HG03095 (cell line): ENCODE results near the gene TTC23L.
"Not testable (repeated sequence)": the region's sequence is repeated elsewhere in the genome, so short reads cannot be mapped to it uniquely, and the experiment has no call there.

Source experiments
- ATAC-seq: cut with Tn5 transposase; IDR thresholded peaks from one replicate; pipeline ENCODE4 v1.9.1; 2021; ENCODE audit warnings: moderate library complexity; ENCODE audit not compliant: unreplicated experiment

Gene TTC23L, protein sequence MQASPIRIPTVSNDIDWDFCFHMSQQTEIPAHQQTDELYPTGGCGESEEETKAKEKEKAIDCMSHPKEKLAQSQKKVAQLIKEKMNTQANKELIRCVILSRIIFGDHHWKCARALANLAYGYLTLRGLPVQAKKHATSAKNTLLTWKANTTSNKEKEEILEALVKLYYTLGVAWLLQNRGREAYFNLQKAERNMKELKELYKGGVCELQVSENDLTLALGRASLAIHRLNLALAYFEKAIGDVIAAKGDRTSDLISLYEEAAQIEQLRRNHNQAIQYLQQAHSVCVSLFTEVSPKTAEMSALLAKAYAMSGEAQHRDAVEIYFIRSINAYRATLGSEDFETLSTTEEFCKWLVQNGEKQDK

GRCh38 chr5:34838785-34839714 is at the start of gene TTC23L:
Gene TTC23L, plus strand, starts transcription at chr5:34839164. Its CDS starts 1,508 bp downstream, at chr5:34840672.
- ATAC-seq: peak; percentile 97

- ATAC-seq: no peak
These were observed 49.3 kb upstream of the TTC23L start for GRCh38 chr5:34789639-34790038.

GRCh38 chr5:34790069-34790468 is 48.9 kb upstream of the TTC23L start:
- no peak for ATAC-seq

- ATAC-seq: no peak
These were observed 47.2 kb upstream of the TTC23L start for GRCh38 chr5:34791761-34792244.

DNA sequence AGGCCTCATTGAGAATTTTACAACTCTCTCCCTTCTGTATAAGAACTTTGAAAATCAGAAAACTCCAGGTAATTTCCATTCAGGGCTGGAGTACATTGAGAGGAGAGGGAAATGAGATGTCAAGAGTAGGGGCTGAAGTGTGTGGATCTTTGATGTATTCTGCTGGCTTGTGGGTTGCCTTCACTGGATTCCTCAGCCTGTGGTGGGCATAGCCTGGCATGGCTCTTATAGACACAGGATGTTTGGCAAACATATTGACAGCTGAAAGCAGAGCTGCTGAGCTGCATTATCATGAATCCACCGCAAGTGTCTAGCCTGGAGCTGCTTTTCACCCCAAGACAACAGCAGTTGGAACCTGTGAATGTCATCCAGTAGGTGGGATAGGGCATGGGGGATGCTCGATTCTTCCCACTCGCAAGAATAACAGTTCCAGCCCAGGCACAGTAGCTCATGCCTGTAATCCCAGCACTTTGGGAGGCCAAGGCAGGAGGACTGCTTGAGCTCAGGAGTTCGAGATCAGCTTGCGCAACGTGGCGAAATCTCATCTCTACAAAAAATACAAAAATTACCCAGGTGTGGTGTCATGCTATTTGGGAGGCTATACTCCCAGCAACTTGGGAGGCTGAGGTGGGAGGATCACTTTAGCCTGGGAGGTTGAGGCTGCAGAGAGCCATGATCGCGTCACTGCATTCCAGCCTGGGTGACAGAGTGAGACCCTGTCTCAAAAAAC is 36.0 kb upstream of the TTC23L start:
- ATAC-seq: no peak

DNA sequence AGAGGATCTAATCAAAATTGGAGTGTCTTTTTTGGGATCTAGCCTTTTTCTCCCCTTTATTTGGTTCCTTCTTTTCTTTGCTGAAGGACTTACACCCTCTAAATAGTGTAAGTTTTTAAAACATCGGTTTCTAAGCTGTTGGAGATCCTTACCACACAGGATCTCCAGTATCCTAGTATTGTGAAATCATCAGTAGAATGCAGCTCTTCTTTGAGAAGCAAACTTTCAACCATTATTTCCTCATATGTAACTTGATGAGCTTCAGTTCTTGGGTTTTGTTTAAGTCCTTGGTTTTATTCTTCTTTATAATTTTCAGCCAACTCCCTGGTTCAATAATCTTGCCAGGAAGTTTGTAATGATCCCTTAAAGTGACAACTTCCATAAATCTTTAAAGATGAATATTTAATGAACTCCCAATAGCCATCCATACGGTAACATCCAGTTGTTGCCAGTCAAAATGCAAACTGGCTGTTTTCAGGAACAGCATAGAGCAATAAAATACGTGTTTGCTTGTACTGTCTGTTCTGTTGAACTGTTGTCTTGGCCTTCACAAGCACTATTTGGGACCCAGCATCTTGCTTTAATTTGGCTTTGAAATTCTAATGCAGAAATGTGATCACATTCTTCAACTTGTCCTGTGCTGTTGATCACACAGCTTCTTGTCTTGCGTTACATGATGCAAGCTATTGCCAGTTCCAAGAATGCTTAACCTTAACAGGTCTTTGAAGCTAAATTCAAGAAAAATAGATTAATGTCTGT is 34.8 kb upstream of the TTC23L start:
- no peak for ATAC-seq

GRCh38 chr5:34804913-34805312 is 34.1 kb upstream of the TTC23L start:
- no peak for ATAC-seq

DNA sequence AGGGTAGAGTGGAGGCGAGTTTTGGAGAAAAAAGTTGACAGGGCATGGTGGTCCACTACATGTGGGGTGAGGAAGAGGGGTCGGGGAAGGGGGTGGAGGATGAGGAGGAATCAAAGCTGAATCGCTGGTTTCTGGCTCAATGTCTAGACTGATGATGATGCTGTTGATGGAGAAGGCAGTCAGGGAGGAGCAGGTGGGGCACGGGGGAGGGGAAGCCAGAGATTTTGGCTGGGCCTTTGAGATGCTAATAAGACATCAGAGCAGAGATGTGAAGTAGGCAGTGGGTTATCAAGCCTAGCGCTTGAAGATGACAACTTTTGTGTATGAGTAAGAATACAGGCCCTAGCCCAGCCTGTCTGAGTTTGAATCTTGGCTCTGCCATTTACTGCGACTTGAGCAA is 32.4 kb upstream of the TTC23L start:
- no peak for ATAC-seq

DNA sequence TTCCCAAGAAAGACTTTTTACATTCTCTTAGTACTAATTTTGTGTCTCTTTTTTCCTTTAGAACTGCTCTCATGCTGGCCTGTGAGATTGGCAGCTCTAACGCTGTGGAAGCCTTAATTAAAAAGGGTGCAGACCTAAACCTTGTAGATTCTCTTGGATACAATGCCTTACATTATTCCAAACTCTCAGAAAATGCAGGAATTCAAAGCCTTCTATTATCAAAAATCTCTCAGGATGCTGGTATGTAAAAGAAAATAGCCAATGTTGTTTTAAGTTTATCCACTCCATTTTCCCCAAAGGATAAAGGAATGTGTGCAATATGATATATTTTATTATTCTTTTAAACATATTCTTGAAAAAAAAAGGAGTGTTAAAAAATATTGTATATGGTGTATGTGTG is 27.3 kb upstream of the TTC23L start:
- no peak for ATAC-seq

DNA sequence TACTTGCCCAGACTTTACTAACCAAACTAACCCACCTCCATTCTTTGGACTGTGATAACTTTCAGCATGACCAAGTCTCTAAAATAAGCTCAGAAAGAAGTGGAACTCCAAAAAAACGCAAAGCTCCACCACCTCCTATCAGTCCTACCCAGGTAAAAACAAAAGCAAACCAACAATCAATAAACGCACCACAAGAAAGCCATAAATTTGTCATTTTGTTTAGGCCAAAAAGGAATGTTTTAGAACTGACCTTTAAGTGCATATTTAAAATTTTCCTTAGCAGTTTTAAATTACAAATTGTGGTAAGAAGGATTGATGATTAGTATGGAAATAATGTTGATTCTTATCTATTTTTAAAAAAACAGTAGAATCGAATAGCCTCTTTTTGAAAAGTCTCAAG is 25.5 kb upstream of the TTC23L start:
- no peak for ATAC-seq

DNA sequence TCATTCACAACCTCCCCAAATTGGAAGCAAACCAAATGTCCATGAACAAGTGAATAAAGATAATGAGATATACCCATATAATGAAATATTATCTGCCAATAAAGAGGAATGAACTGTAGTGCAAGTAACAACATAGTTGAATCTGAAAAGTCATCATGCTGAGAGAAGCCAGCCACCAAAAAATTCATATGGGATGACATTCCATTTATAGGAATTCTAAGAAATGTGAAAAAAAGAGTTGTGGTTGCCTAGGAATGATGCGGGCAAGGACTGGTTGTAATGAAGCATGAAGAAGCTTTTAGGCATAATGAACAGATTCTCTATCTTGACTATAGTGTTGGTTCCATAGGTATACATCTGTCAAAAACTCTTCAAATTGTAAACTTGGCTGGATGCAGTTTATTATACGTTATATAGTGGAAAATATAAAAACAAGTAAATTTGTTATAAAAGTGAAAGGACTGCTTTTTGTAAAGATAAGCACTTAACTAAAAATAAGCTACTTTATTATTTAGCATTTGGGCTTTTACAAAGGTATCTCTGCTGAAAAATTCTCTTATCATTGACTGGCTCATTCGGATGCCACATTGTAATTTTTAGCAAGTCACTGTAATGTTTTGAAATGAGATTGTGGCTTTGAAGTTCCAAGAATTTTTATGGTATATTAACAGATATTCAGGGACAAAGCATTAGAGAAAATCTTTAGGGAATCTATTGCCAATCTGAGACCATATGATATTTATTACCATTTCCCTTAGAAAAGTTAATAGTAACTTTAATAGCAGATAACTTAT is 21.2 kb upstream of the TTC23L start:
- no peak for ATAC-seq

GRCh38 chr5:34818717-34819116 is 20.2 kb upstream of the TTC23L start:
- no peak for ATAC-seq

GRCh38 chr5:34820593-34820992 is 18.4 kb upstream of the TTC23L start:
- no peak for ATAC-seq

DNA sequence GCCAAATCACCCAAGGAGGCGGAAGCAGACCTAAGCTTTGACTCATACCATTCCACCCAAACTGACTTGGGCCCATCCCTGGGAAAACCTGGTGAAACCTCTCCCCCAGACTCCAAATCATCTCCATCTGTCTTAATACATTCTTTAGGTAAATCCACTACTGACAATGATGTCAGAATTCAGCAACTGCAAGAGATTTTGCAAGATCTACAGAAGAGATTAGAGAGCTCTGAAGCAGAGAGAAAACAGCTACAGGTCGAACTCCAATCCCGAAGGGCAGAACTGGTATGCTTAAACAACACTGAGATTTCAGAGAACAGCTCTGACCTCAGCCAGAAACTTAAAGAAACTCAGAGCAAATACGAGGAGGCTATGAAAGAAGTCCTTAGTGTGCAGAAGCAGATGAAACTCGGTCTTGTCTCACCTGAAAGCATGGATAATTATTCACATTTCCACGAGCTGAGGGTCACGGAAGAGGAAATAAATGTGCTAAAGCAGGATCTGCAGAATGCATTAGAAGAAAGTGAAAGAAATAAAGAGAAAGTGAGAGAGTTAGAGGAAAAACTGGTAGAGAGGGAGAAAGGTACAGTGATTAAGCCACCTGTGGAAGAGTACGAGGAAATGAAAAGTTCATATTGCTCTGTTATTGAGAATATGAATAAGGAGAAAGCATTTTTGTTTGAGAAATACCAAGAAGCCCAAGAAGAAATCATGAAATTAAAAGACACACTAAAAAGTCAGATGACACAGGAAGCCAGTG is 15.8 kb upstream of the TTC23L start:
- no peak for ATAC-seq

DNA sequence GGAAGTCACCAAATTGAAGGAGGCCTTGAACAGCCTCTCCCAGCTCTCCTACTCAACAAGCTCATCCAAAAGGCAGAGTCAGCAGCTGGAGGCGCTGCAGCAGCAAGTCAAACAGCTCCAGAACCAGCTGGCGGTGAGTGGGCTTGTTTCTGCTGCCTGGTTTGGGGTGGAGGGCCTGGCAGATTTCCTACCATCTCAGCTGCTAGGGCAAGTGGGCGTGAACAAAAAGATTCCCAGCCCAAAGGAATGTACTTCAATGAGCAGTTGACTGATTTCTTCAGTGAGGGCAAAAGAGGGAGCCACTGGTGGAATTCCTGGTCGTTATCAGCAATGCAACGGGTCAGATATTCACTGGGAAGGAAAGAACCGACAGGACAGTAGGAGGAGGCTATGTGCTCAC is 12.6 kb upstream of the TTC23L start:
- no peak for ATAC-seq

DNA sequence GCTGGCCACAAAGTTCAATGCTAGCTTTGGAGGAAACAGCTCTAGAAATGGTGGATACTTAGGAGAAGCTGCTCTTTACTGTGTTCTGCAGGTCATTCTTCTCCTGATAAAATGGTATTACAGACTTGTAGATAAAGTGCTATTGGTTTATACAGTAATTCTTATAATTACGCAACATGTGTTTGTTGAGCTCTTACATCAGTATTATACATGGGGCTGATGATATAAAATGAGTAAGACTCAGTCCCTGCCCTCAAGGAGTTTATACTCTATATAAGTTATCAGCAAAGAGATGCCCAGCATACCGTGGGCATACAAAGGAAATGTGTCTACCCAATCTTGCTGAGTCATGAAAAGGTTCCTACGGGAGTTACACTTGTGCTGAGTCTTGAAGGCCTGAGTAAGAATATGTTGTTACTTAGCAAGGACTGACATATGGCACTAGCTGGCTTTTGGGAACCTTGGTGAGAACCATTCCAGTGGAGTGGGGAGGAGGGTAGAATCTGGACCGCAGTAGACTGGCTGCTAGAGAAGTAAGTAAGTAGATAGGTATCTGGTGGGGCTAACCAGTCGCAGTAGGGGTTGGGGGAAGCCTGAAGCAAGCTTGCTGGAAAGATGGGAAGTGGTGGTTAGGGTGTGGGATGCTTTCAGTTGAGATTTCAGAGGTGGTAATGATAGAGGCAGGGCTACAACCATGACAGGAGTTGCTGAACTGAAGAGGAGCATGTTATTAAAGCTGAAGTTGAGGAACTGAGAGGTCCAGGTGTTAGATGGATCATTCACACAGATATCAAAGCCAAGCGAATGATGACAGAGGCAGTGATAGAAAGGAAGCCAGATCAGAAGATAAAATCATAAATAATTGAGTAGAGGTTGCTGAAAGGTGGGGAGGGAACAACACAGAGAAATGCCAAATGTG is 11.1 kb upstream of the TTC23L start:
- no peak for ATAC-seq

DNA sequence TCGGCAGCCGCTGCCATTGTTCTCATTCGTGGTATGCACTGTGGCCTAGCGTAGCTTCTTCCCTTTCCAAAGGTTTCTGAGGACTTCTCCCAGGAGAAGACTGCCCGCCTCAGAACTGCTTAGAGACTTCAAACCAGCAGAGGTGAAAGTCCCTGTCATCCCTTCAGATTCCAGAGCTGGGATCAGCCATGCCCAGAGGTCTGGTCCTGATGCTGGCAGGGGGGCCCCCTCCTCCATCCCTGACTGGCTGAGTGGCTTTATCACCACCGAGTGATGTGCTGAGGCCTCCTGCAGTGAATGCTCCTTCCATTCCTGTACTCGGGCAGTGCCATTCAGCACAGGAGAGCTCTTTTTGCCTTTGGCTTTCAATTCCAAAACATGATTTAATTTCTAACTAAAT is 8.1 kb upstream of the TTC23L start:
- not testable (repeated sequence) for ATAC-seq

GRCh38 chr5:34831303-34831702 is 7.7 kb upstream of the TTC23L start:
- no peak for ATAC-seq
